NCI-H82 treated with DMSO at 0.1 percent for 48 hours (cell line): Measurements from ENCODE around the gene DNAH9.
A peak's percentile ranks its signal among the peaks of the same experiment; 100 is the strongest.
"Not testable (repeated sequence)": the region's sequence is repeated elsewhere in the genome, so short reads cannot be mapped to it uniquely, and the experiment has no call there.

Experiments used
- DNase-seq: peaks from one replicate; lab custom pipeline; 2025; ENCODE audit not compliant: unreplicated experiment; lab: John Stamatoyannopoulos, UW

The DNAH9 gene

DNA sequence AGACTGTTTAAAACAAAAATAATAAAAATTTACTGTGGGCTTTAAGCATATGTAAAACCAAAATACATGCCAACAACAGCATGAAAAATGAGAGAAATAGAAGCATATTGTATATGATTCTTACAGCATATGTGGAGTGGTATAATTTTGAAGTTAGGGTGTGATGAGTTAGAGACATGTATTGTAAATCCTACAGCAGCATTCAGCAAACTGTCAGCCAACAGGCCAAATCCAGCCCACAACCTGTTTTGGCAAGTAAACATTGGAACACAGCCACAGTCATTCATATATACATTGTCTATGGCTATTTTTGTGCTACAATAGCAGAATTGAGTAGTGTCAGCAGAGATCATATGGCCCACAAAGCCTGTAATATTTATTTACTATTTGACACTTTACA lies 356.7 kb downstream of the DNAH9 start:
- no peak for DNase-seq

DNA sequence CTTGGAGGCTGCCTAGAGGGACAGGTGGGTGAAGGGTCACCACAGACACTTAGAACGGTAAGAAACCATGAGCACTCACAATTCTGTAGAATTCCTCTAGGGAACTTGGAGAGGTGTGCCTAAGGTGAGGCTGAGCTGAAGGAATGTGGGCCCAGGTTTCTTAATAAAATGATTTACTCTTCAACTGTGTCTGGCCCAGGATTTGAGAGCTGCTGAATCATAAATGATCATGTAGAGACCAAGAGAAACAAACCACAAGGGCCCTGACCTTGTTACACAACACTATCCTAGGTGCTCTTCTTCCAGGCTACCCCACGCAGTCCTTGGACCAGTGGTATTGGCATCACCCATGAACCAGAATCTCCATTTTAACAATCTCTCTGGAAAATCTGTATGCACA lies 371.3 kb downstream of the DNAH9 start:
- DNase-seq = no peak

DNA sequence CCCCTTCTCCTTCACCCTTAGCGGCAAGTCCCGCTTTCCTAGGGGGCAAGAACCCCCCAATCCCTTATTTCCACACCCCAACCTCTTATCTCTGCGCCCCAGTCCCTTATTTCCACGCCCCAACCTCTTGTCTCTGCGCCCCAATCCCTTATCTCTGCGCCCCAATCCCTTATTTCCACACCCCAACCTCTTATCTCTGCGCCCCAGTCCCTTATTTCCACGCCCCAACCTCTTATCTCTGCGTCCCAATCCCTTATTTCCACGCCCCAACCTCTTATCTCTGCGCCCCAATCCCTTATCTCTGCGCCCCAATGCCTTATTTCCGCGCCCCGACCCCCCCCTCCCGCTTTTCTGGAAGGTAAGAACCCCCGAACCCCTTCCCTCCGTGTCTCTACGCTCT lies 374.5 kb downstream of the DNAH9 start:
- not testable (repeated sequence) for DNase-seq

DNA sequence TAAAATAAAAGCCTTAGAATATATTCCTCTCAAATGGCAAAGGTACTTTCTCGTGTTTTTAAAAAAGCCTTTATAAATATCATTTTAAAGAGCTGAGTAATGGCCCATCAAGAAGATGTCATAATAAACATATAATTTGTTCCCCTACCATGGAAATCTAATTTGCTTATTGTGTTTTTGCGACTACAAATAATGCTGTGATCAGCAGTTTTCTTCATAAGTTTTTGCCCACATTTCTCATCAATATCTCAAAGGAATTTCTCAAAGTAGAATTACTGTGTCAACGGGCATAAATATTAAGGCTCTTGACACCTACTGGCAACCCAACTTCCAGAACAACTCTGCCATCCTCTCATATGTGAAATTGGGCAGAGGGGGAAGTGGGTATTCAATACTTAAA lies 381.5 kb downstream of the DNAH9 start:
- DNase-seq = no peak

DNA sequence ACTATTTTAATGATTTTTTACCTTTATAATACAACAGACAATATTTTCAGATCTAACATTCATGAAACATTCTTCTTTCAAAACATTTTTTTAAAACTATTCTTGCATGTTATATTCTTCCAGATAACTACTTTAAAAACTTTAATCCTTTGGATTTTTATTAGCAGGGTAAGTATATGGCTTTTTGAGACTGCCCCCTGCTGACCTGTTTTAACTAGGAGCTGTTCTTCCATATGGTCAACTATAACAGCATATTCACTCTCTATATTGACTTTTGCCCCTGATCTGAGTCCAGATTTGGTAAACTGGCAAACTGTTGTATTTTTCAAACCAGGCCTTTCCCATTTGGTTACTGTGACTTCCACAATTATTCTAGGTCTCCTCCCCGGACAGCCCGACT lies 382.5 kb downstream of the DNAH9 start:
- DNase-seq = no peak

GRCh38 chr17:11981862-11982261 lies 383.6 kb downstream of the DNAH9 start:
- no peak for DNase-seq

DNA sequence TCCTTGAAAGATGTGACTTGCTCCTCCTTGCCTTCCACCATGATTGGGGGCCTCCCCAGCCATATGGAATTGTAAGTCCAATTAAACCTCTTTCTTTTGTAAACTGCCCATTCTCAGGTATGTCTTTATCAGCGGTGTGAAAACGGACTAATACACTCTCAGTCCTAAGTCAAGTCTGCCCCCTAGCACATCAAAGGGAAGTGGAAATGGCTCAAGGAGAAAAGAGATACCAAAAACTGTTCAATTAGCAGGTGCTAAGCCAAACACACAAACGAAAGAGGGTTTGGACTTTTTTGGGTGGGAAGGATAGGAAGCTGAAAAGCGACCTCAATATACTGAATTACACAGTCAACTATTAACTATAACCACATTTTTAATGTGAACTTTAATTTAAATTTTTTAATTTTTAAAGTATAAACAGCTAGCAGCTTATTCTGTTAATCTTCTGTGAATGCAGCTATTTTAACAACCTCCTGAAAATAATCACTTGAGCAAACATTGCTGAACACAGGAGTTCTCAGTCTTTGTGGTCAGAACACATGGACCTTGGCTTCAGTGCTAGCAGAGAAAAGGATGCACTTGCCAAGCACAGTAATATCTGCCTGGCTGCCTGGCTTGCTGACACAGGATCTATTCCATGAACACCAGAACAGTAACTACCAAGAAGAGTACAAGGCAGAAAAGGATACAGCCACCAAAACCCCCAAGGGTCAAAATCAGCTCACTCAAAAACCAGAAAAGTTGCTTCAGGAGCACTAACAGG lies 388.1 kb downstream of the DNAH9 start:
- DNase-seq = no peak

- DNase-seq = peak; percentile 21
Measured at GRCh38 chr17:11986942-11987329, 388.7 kb downstream of the DNAH9 start.

GRCh38 chr17:11990363-11990983 lies 392.2 kb downstream of the DNAH9 start:
- DNase-seq = no peak

DNA sequence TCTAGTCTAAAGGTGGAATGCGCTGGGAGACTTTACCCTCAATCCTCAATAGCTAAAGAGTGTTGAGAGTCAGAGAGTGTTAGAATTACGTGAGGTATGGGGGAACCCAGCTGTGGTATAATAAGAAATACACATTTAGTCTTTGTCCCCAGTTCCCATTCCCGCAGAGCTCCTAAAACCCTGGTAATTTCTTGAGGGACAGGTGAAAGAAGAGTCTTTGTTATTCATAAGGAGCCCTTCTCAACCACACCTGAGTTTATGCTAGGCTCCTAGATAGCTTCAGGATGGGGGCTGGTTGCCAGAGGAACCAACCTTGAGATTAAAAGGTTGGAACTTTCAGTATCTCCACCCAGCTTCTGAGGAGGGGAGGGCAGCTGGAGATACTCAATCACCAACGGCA lies 393.2 kb downstream of the DNAH9 start:
- DNase-seq = no peak

- peak; percentile 21 for DNase-seq
Measured at GRCh38 chr17:11996722-11997146, 398.5 kb downstream of the DNAH9 start.

- DNase-seq = peak; percentile 87
Measured at GRCh38 chr17:11997147-11997971, 399.1 kb downstream of the DNAH9 start, which contains the start of gene ZNF18. ZNF18 (minus strand) TSS chr17:11997475; CDS start chr17:11992829, 4,646 bp downstream.

GRCh38 chr17:11997972-11998233 lies 399.6 kb downstream of the DNAH9 start:
- no peak for DNase-seq

DNA sequence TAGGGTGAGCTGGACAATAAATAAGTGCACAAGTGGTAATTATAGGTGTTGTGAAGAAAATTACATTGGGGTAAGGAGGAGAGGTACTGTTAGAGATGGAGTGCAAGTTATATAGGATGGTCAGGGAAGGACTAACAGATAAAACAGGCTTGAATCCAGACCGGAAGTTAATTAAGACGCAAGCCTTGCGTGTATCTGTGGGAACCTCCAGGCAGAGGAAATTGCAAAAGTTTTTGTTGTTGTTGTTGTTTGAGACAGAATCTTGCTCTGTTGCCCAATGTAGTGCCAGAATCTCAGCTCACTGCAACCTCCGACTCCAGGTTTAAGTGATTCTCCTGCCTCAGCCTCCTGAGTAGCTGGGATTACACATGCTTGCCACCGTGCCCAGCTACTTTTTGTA lies 401.4 kb downstream of the DNAH9 start:
- no peak for DNase-seq

DNA sequence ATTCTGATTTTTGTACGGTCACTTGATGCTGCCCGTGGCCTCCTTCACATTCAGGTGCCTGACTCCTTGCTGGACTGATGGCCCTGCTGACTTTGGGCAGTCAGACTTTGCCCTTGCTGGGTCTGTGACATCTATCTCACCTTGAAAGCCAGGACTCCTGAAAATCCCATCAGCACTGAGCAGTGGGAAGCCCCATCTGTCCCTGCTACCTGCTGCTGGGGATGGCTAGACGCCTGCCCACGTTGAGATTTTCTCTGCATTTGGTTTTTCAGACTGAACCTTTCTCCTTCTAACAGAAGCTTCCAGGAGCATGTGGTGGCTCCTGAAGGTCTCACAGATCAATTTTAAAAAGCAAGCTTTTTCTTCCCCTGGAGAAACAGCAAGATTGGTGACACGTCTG lies 409.2 kb downstream of the DNAH9 start:
- no peak for DNase-seq
